MCF 10A (cell line): ENCODE measurements around the gene DMKN. TPM values are rescaled to one million over a fixed set of nuclear protein-coding genes. Genes with fewer than 3 reads are reported as not detected.

Experiments
- BruUV-seq: library from RNA; stranded (reverse); fragments of 400-500 nt; replicated peaks from 2 replicates; lab custom pipeline; 2021; lab: Mats Ljungman, UMichigan
- CTCF ChIA-PET: fragments of 300-600 bp; sonication (Branson Sonifier 250); formaldehyde crosslinking; extraction: SDS; loops from one replicate; lab custom pipeline; 2021; ENCODE audit warnings: antibody characterized with exemption, inconsistent platforms; lab: Yijun Ruan, JAX
- POLR2A ChIA-PET: fragments of 300-600, 350-650 bp; sonication (Branson Sonifier 250); formaldehyde crosslinking; extraction: SDS; loops from one replicate; lab custom pipeline; 2020; ENCODE audit warnings: antibody characterized with exemption, inconsistent platforms; lab: Yijun Ruan, JAX
- DNase-seq: peaks from one replicate; pipeline ENCODE4 v3.0.0-alpha.2; 2018; ENCODE audit not compliant: unreplicated experiment
- H3K27ac Mint-ChIP-seq: one replicate; pipeline ENCODE4 v1.8.0; 2022; ENCODE audit warnings: mild to moderate bottlenecking, low read depth, mixed read lengths; ENCODE audit not compliant: unreplicated experiment
- H3K27me3 Mint-ChIP-seq: one replicate; pipeline ENCODE4 v1.8.0; 2022; ENCODE audit warnings: mixed read lengths; ENCODE audit not compliant: insufficient read depth, unreplicated experiment
- H3K36me3 Mint-ChIP-seq: one replicate; pipeline ENCODE4 v1.8.0; 2022; ENCODE audit warnings: mild to moderate bottlenecking, moderate library complexity, mixed read lengths; ENCODE audit not compliant: insufficient read depth, unreplicated experiment
- H3K4me1 Mint-ChIP-seq: one replicate; pipeline ENCODE4 v1.8.0; 2022; ENCODE audit warnings: mixed read lengths; ENCODE audit not compliant: insufficient read depth, unreplicated experiment
- H3K4me3 Mint-ChIP-seq: one replicate; pipeline ENCODE4 v1.8.0; 2022; ENCODE audit warnings: mild to moderate bottlenecking, moderate library complexity, mixed read lengths; ENCODE audit not compliant: unreplicated experiment
- H3K9me3 Mint-ChIP-seq: one replicate; pipeline ENCODE4 v1.8.0; 2022; ENCODE audit warnings: mixed read lengths; ENCODE audit not compliant: unreplicated experiment
- CTCF ChIP-seq: fragments of 200-600 bp; IDR thresholded peaks from one replicate; pipeline ENCODE4 v1.8.0; 2022; ENCODE audit warnings: antibody characterized with exemption, mild to moderate bottlenecking; ENCODE audit not compliant: unreplicated experiment
- intact Hi-C: fragments of 100-400 bp; cut with micrococcal nuclease; formaldehyde crosslinking; loops from 2 replicates; pipeline ENCODE4 v1.14.1; 2022
- total RNA-seq: library from RNA; stranded (reverse); gene quantifications from 2 replicates; pipeline ENCODE4 v1.2.3, GENCODE V29; 2022

Gene DMKN
- total RNA-seq, 1 experiment from 2014 or later = 90.7 TPM

GRCh38 chr19:35509861-35510625, 3.4 kb downstream of the DMKN start:
- Mint-ChIP-seq H3K36me3 (peaks cover 12% of the 10 kb centered on the region), H3K4me1 (peaks cover 15% of the 10 kb centered on the region), H3K27ac (peak overlapping the region; percentile 75), H3K4me3 (peak overlapping the region; percentile 74), H3K9me3 (no peaks in the 10 kb centered on the region), H3K27me3 (no peaks in the 10 kb centered on the region)
- TSS peak; percentile 69 for BruUV-seq
- CTCF ChIA-PET = interaction anchor here (0.6 to 8.6 kb wide), 21 partner anchors 8 to 165 kb away, joined by 3 to 108 read pairs (median 4); no protein-coding TSS in a partner anchor
- intact Hi-C loops = loop anchor here (1.0 to 2.0 kb wide), 3 partner anchors 35 to 207 kb away; partner anchors contain the start of gene TMEM147
- DNase-seq = peak; percentile 88
- POLR2A ChIA-PET = interaction anchor here (0.6 to 1.3 kb wide), 11 partner anchors 9 to 321 kb away, joined by 3 to 4 read pairs (median 4); partner anchors contain the start of genes COX6B1, PSENEN and U2AF1L4
- TF ChIP-seq CTCF = peak; percentile 93

GRCh38 chr19:35509018-35509652, 4.3 kb downstream of the DMKN start:
- peaks cover 18% of the 10 kb centered on the region for H3K36me3 Mint-ChIP-seq
- BruUV-seq = no TSS peak
- peaks cover 15% of the 10 kb centered on the region for H3K4me1 Mint-ChIP-seq
- ChIA-PET CTCF (interaction anchor here (0.5 to 8.6 kb wide), 9 partner anchors 11 to 166 kb away, joined by 3 to 108 read pairs (median 4); no protein-coding TSS in a partner anchor), POLR2A (interaction anchor here (0.6 to 1.3 kb wide), 12 partner anchors 11 to 1141 kb away, joined by 3 to 5 read pairs (median 4); partner anchors contain the start of genes COX6B1, PSENEN and U2AF1L4)
- DNase-seq = peak; percentile 79
- TF ChIP-seq CTCF = no peak
- no peaks in the 10 kb centered on the region for H3K27me3 Mint-ChIP-seq
- H3K9me3 Mint-ChIP-seq = no peaks in the 10 kb centered on the region
- peak overlapping the region; percentile 75 for H3K27ac Mint-ChIP-seq
- H3K4me3 Mint-ChIP-seq = peak overlapping the region; percentile 74
- intact Hi-C loops = loop anchor here (1.0 kb wide), 1 partner anchor 36 kb away; the partner anchor contains the start of gene TMEM147

GRCh38 chr19:35508129-35508528, 5.3 kb downstream of the DMKN start:
- H3K4me3 Mint-ChIP-seq = no peak overlapping the region
- H3K9me3 Mint-ChIP-seq = no peaks in the 10 kb centered on the region
- no peak for DNase-seq
- intact Hi-C loops = no loop called here
- ChIA-PET POLR2A (interaction anchor here (1.3 kb wide), 1 partner anchor 13 kb away, joined by 4 read pairs; no protein-coding TSS in a partner anchor), CTCF (interaction anchor here (0.6 to 8.6 kb wide), 7 partner anchors 13 to 393 kb away, joined by 3 to 108 read pairs (median 4); no protein-coding TSS in a partner anchor)
- no peak overlapping the region for H3K27ac Mint-ChIP-seq
- BruUV-seq = no TSS peak
- no peak for TF ChIP-seq CTCF
- H3K4me1 Mint-ChIP-seq = peaks cover 5% of the 10 kb centered on the region
- peaks cover 19% of the 10 kb centered on the region for H3K36me3 Mint-ChIP-seq
- no peaks in the 10 kb centered on the region for H3K27me3 Mint-ChIP-seq

- H3K27me3 Mint-ChIP-seq = no peaks in the 10 kb centered on the region
- no peak for DNase-seq
Measured at GRCh38 chr19:35507561-35507960, 5.9 kb downstream of the DMKN start.

More at GRCh38 chr19:35507561-35507960, 5.9 kb downstream of the DMKN start:
- no peak for TF ChIP-seq CTCF
- no peaks in the 10 kb centered on the region for H3K9me3 Mint-ChIP-seq
- peaks cover 5% of the 10 kb centered on the region for H3K4me1 Mint-ChIP-seq
- H3K27ac Mint-ChIP-seq = no peak overlapping the region
- no TSS peak for BruUV-seq
- H3K4me3 Mint-ChIP-seq = no peak overlapping the region
- POLR2A ChIA-PET = no interaction called here
- H3K36me3 Mint-ChIP-seq = peaks cover 19% of the 10 kb centered on the region
- intact Hi-C loops = no loop called here
- CTCF ChIA-PET = interaction anchor here (0.6 to 8.6 kb wide), 4 partner anchors 13 to 392 kb away, joined by 3 to 108 read pairs (median 4); no protein-coding TSS in a partner anchor
